CD4-positive, alpha-beta T cell treated with Interleukin-21 for 1 hour (primary cell): Measurements from ENCODE around the gene AKT1S1.
"Not testable (repeated sequence)": the region's sequence is repeated elsewhere in the genome, so short reads cannot be mapped to it uniquely, and the experiment has no call there.

Experiments
- DNase-seq: peaks from one replicate; pipeline ENCODE4 v3.0.0-alpha.2; 2020

AKT1S1 gene

DNA sequence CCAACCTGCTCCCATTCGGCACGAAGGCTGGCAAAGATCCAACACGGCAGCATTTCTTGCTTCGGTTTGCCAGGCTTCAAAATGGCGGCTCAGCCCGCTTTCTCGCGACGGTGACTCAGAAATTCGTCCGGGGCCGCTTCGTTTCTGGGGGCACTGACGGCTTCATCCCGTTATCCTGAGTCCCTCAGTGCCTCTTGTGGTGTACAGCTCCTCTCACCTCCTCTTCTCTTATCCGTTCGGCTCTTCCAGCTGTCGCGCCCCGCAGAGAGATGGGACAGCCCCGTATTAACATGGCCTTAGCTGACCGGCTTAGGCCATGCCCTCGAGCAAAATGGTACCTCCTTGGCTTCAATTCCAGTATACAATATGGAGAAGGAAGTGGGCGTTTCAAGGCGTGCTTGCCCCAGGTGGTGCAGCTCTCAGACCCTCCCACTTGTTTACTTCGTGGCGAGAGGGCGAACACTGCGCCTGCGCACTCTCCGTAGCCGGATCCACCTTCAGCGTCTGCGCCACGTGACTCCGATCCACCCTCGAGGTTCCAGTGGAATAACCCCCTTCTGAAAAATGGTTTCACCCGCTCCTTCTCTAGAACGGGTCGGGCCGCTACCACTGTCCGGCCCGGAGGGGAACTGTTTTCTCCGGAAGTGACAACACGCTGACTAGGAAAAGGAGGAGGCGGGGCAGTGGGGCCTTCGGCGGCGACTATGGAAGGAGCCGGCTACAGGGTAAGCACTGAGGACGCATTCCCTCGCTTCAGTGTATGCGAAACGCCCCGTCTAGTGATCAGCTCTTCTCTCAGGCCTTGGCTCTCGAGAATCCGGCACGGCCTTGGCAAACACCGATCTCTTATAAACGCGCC is at the start of gene AKT1S1, which contains the start of gene TBC1D17:
TSS of gene AKT1S1 (minus strand) at position 336 of the 859 bp plus-strand sequence. CDS start 4,060 bp downstream, outside the sequence.
TSS of gene TBC1D17 (plus strand) at position 683 of the 859 bp plus-strand sequence. CDS start at position 705, 22 bp downstream.
- peak; percentile 100 for DNase-seq

GRCh38 chr19:49926515-49926914 is 49.4 kb upstream of the AKT1S1 start:
- no peak for DNase-seq

GRCh38 chr19:49925486-49925885 is 48.3 kb upstream of the AKT1S1 start:
- no peak for DNase-seq

GRCh38 chr19:49924881-49925210 is 47.7 kb upstream of the AKT1S1 start:
- not testable (repeated sequence) for DNase-seq

- no peak for DNase-seq
These were observed 47.1 kb upstream of the AKT1S1 start for GRCh38 chr19:49924004-49924880.

DNA sequence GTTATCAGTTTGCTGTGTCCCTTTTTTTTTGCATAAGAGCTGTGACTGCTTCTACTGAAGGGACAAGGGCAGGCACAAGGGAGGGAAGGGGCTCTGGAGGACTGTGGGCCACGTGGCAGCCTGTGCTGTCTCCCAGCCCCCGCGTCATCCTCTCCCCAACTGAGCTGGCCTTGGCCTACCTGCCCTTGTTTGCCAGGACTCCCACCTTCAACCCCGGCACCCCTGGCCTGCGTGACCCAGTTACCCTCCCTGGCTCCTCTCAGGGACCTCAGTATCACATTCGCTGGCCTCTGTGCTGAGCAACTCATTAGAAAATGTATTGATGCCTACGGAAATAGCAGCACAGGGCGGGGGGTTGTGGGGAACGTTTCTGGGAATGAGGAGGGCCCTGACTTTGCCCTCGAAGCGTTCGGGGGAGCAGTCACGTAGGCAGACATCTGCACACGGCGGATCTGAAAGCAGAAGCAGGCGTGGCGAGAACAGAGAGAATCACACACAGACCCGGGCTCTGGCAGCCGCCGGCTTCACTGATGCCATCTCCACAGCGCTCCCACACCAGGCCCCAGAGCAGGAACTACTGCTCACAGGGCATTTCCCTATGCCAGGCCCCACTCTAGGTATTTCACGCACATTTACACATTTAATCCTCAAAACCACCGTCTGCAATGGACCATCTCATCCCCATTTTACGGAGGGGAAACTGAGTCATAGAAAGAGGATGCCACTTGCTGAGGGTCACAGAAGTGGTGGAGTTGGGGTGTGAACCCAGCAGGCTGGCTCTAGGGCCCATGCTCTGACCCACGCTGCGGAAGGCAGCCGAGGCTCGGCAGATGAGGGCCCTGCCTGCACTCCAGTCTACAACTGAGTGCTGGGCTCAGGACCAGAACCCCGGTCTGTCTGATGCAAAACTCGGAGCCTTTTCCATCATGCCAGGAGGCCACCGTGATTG is 46.2 kb upstream of the AKT1S1 start:
- no peak for DNase-seq

- no peak for DNase-seq
These were observed 45.0 kb upstream of the AKT1S1 start for GRCh38 chr19:49921871-49922795.

GRCh38 chr19:49920624-49921363 is 43.6 kb upstream of the AKT1S1 start:
- DNase-seq, result no peak

DNA sequence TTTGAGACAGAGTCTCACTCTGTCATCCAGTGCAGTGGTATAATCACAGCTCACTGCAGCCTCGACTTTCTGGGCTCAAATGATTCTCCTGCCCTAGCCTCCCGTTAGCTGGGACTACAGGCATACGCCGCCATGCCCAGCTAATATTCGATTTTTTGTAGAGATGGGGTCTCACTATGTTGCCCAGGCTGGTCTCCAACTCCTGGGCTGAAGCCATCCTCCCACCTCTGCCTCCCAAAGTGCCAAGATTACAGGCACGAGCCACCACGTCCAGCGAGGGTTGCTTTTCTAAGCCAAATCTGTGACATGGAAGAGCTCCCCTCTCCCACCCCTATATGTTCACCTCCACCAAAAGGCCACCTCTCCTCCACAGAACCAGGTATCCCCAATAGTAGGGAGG is 40.9 kb upstream of the AKT1S1 start:
- DNase-seq, result no peak

DNA sequence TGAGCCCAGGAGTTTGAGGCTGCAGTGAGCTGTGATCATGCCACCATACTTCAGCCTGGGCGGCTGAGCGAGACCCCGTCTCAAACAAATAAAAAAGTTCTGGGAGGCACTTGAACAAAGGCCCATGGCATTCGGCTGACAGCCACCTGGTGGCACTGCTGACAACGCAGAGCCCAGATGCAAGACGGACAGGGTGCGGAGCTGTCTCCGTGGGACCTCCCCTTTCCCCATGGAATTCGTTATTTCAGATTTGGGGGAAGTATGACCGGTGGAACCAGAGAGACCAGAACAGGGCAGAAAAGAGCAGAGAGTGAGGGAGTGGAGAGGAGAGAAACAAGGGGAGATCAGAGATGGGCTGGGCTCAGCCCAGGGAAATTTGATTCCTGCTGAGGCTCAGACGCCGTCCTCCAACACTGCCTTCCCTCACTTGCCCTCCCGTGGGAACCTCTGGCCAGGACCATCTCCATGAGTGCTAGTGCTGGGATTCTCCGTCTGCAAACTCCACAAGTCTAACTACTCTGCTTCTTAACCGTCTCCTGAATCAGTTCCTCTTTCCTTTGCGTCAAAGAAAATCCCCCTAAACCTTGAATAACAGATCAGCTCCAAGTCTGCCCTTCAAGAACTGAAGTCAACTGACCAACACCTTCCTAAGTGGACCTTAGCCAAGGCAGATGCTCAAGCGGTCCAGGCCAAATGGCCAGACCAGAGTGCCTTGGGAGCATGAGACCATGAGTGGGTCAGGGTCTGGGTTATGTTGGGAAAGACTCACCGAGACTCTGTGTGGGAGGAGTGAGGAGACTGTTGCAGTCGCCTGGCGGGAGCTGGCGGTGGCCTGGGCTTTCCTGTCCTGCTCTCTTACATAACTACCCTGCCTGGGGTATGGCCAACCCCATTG is 39.9 kb upstream of the AKT1S1 start:
- no peak for DNase-seq

GRCh38 chr19:49915271-49915670 is 38.1 kb upstream of the AKT1S1 start:
- DNase-seq, result no peak

- DNase-seq, result no peak
These were observed 36.6 kb upstream of the AKT1S1 start for GRCh38 chr19:49913720-49914119.

DNA sequence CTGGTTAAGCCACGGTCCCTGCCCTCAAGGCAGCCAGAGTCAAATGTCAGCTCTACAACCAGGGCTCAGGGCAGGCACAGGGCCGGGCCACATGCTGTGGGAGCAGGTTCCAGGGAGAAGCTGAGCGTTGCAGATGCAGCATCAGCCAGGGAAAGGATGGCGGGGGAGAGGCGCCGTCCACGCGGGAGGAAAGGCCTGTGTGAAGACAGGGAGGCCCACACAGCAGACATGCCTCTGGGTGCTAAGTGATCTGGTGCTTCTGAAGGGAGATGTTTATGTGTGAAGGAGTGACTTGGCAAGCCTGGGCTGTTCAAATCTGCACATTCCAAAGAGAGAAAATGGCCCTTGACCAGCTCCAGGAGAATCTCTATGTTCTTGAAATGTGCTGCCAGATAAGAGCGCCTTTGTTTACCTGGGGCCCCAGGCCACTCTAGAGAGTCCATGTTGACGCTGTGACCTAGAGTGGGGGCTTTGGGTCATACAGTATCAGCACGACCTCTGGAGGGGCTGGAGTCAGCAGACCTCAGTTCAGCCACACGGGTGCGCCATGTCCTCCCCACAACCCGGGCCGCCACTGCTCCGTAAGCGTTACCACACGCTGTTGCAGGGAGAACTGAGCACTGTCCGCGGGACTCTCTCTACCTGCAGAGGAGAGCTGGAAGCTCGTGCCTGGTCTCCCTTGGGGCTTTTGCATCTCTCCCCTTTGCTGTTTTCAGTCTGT is 36.0 kb upstream of the AKT1S1 start:
- no peak for DNase-seq

GRCh38 chr19:49911381-49912145 is 34.4 kb upstream of the AKT1S1 start:
- DNase-seq, result peak; percentile 45

DNA sequence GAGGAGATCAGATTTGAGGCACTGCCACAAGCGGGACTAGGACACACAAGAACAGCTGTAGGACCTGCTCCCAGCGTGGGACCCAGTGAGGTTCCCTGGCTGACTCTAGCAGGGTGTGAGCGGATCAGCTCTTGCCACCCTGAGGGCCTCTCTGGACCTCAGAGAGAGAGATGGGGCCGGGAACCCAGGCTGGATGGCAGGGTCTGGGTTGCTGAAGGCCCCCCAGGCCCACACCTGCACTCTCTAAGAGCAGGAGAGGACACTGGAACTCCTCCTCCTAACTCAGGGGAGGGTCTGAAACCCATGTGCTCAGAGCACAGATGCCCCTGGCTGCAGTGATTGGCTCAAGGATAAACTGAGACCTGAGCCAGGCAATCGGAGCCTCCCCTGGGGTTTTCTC is 33.0 kb upstream of the AKT1S1 start:
- DNase-seq, result no peak

GRCh38 chr19:49908480-49909420 is 31.6 kb upstream of the AKT1S1 start:
- no peak for DNase-seq
